OCI-LY1 (cell line): Measurements from ENCODE around the gene ABITRAM.
"Not testable (repeated sequence)": the region's sequence is repeated elsewhere in the genome, so short reads cannot be mapped to it uniquely, and the experiment has no call there.

Experiments used
- H2AFZ ChIP-seq: fragments of 200-600 bp; sonication (generic), shearing (Covaris generic); 2 replicates; pipeline ENCODE4 v1.6.0; 2014; ENCODE audit warnings: antibody characterized with exemption, mild to moderate bottlenecking, low read length
- H3F3A ChIP-seq: fragments of 200-600 bp; sonication (generic), shearing (Covaris generic); 2 replicates; pipeline ENCODE4 v1.6.0; 2014; ENCODE audit warnings: mild to moderate bottlenecking, antibody characterized with exemption, low read length, moderate library complexity; ENCODE audit not compliant: insufficient read depth
- H3K27ac ChIP-seq: fragments of 200-600 bp; sonication (generic); 2 replicates; pipeline ENCODE4 v1.5.1; 2014; ENCODE audit warnings: low read length, mixed run types, mild to moderate bottlenecking, low read depth; ENCODE audit not compliant: poor library complexity, severe bottlenecking
- H3K27me3 ChIP-seq: fragments of 200-600 bp; sonication (generic); 2 replicates; pipeline ENCODE4 v1.6.0; 2014; ENCODE audit warnings: antibody characterized with exemption, mild to moderate bottlenecking, low read length, moderate library complexity; ENCODE audit not compliant: insufficient read depth
- H3K36me3 ChIP-seq: fragments of 200-600 bp; sonication (generic); 2 replicates; pipeline ENCODE4 v1.6.1; 2014; ENCODE audit warnings: mild to moderate bottlenecking, antibody characterized with exemption, low read length, moderate library complexity, mixed read lengths; ENCODE audit not compliant: insufficient read depth
- H3K4me1 ChIP-seq: fragments of 200-600 bp; sonication (generic); 2 replicates; pipeline ENCODE4 v1.5.1; 2014; ENCODE audit warnings: mild to moderate bottlenecking, low read length, moderate library complexity; ENCODE audit not compliant: insufficient read depth, severe bottlenecking
- H3K4me2 ChIP-seq: fragments of 200-600 bp; sonication (generic), shearing (Covaris generic); 2 replicates; pipeline ENCODE4 v1.6.1; 2014; ENCODE audit warnings: low read length
- H3K4me3 ChIP-seq: fragments of 200-600 bp; sonication (generic); 2 replicates; pipeline ENCODE4 v1.5.1; 2014; ENCODE audit warnings: low read length, low read depth, mild to moderate bottlenecking, mixed read lengths; ENCODE audit not compliant: poor library complexity, severe bottlenecking
- H3K79me2 ChIP-seq: fragments of 200-600 bp; shearing (Covaris generic); 2 replicates; pipeline ENCODE4 v1.6.1; 2016; ENCODE audit warnings: mixed run types, low read length, mixed read lengths; ENCODE audit not compliant: insufficient read depth
- H3K9ac ChIP-seq: fragments of 200-600 bp; sonication (generic), shearing (Covaris generic); 2 replicates; pipeline ENCODE4 v1.6.1; 2014; ENCODE audit warnings: mild to moderate bottlenecking, low read length, mixed read lengths
- H3K9me2 ChIP-seq: fragments of 200-600 bp; sonication (generic), shearing (Covaris generic); 2 replicates; pipeline ENCODE4 v1.6.1; 2014; ENCODE audit warnings: low read depth, mild to moderate bottlenecking, low read length, mixed read lengths
- H3K9me3 ChIP-seq: fragments of 200-600 bp; shearing (Covaris generic); 2 replicates; pipeline ENCODE4 v1.6.1; 2014; ENCODE audit warnings: low read length, mixed read lengths
- H4K20me1 ChIP-seq: fragments of 200-600 bp; sonication (generic), shearing (Covaris generic); 2 replicates; pipeline ENCODE4 v1.6.0; 2016; ENCODE audit warnings: mild to moderate bottlenecking, low read length; ENCODE audit not compliant: insufficient read depth
- EZH2 ChIP-seq: fragments of 200-600 bp; sonication (generic), shearing (Covaris generic); IDR thresholded peaks from 2 replicates; pipeline ENCODE4 v1.8.0; 2017; ENCODE audit warnings: borderline replicate concordance, mixed run types, mild to moderate bottlenecking, antibody characterized with exemption, low read length, moderate library complexity, mixed read lengths
- TF ChIP-seq, protein P1 (sequence below): fragments of 200-600 bp; sonication (generic), shearing (Covaris generic); IDR thresholded peaks from 2 replicates; pipeline ENCODE4 v1.5.1; 2017; ENCODE audit warnings: mild to moderate bottlenecking, antibody characterized with exemption, low read length, moderate library complexity, mixed read lengths

ABITRAM gene

DNA sequence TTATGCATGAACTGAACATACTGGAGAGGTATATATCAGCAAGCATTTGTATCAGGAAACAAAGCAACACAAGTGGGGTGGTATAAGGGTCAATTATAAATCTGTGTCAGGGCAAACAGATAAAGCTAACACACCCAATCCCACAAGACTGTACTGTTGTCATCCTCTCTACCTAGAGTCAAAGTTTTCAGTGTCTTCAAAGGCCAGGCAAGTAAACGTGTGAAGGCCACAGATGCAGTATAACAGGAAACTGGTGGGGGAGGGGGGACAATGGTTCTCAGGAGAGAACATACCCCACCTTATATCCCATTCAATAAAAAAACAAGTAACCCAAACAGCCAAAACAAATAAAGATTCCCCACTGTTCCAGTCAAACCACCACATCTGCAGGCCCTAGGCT, 22.4 kb upstream of the ABITRAM start:
- Histone ChIP-seq H3K36me3 (peaks cover 75% of the 10 kb centered on the region), H3K4me1 (no peaks in the 10 kb centered on the region), H3K9ac (no peak overlapping the region)

DNA sequence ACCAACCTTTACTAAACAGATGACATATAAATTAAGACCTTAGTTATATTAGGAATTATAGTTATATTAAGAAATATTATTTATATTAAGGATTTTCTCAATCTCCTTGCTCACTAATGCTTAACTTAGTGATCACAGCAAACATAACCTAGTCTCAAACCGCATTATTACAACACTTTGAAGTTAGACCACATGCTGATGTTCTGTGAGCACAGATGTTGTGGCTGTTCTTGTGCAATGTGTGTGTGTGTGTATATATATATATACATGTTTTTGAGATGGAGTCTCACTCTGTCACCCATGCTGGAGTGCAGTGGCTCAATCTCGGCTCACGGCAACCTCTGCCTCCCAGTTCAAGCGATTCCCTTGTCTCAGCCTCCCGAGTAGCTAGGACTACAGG, 20.8 kb upstream of the ABITRAM start:
- Histone ChIP-seq H3K36me3 (peaks cover 69% of the 10 kb centered on the region), H3K4me2 (no peak overlapping the region)
- TF ChIP-seq, protein P1, sequence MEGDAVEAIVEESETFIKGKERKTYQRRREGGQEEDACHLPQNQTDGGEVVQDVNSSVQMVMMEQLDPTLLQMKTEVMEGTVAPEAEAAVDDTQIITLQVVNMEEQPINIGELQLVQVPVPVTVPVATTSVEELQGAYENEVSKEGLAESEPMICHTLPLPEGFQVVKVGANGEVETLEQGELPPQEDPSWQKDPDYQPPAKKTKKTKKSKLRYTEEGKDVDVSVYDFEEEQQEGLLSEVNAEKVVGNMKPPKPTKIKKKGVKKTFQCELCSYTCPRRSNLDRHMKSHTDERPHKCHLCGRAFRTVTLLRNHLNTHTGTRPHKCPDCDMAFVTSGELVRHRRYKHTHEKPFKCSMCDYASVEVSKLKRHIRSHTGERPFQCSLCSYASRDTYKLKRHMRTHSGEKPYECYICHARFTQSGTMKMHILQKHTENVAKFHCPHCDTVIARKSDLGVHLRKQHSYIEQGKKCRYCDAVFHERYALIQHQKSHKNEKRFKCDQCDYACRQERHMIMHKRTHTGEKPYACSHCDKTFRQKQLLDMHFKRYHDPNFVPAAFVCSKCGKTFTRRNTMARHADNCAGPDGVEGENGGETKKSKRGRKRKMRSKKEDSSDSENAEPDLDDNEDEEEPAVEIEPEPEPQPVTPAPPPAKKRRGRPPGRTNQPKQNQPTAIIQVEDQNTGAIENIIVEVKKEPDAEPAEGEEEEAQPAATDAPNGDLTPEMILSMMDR: no peak
- TF ChIP-seq EZH2: no peak

More for the DNA sequence above, 22.4 kb upstream of the ABITRAM start:
- no peaks in the 10 kb centered on the region for H3K9me3 ChIP-seq
- H3K27me3 ChIP-seq: no peaks in the 10 kb centered on the region
- H3K27ac ChIP-seq: no peak overlapping the region
- H3K4me2 ChIP-seq: no peak overlapping the region
- H3K9me2 ChIP-seq: no peaks in the 10 kb centered on the region
- TF ChIP-seq, protein P1: no peak
- TF ChIP-seq EZH2: no peak
- no peak overlapping the region for H3K4me3 ChIP-seq
- H3F3A ChIP-seq: no peaks in the 10 kb centered on the region
- no peak overlapping the region for H2AFZ ChIP-seq
- no peaks in the 10 kb centered on the region for H3K79me2 ChIP-seq
- no peaks in the 10 kb centered on the region for H4K20me1 ChIP-seq

DNA sequence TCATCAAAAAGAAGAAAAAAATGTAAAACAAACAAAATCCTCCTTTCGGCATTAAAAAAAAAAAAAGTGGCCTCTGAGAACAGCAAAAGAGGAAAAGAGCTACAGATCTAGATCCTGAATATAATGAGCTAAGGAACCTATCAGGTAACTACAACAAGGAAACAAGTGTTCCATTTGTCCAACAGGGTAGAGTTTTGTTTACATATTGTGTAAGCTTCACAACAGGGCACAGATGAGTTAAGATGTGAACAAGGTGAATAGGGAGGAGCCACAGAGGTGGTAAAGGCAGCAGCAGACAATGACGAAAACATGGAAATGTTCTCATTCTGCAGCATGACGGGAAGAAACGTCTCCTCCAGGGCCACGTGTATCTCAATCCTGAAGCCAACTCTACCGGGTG, 14.7 kb upstream of the ABITRAM start:
- no peaks in the 10 kb centered on the region for H3K27me3 ChIP-seq
- no peaks in the 10 kb centered on the region for H3K9me2 ChIP-seq
- no peaks in the 10 kb centered on the region for H3K79me2 ChIP-seq
- no peak overlapping the region for H2AFZ ChIP-seq
- peaks cover 77% of the 10 kb centered on the region for H3K36me3 ChIP-seq
- H3K27ac ChIP-seq: no peak overlapping the region
- H3K4me3 ChIP-seq: no peak overlapping the region
- no peak overlapping the region for H3K4me2 ChIP-seq
- H3K4me1 ChIP-seq: no peaks in the 10 kb centered on the region
- TF ChIP-seq, protein P1: no peak
- TF ChIP-seq EZH2: no peak
- H3F3A ChIP-seq: no peaks in the 10 kb centered on the region
- H4K20me1 ChIP-seq: no peaks in the 10 kb centered on the region
- H3K9ac ChIP-seq: no peak overlapping the region
- H3K9me3 ChIP-seq: no peaks in the 10 kb centered on the region

More for the DNA sequence above, 20.8 kb upstream of the ABITRAM start:
- Histone ChIP-seq H3K79me2 (no peaks in the 10 kb centered on the region), H3K4me3 (no peak overlapping the region), H3K9me2 (no peaks in the 10 kb centered on the region), H3K27ac (no peak overlapping the region), H3F3A (no peaks in the 10 kb centered on the region), H4K20me1 (no peaks in the 10 kb centered on the region), H3K9me3 (no peaks in the 10 kb centered on the region), H3K9ac (no peak overlapping the region), H3K4me1 (no peaks in the 10 kb centered on the region), H2AFZ (no peak overlapping the region), H3K27me3 (no peaks in the 10 kb centered on the region)

DNA sequence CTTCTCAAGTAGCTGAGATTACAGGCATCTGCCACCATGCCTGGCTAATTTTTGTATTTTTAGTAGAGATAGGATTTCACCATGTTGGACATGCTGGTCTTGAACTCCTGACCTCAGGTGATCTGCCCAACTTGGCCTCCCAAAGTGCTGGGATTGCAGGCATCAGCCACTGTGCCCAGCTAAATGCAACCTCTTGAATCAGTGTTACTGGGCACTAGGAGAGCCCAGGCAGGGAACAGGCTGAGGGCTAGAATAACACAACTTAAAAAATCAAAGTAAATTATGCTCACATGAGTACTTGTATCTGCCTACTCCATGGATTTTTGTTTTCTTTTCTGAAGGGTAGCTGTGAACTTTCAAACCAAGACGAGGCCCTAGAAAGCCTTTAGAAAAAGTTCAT, 13.8 kb upstream of the ABITRAM start:
- H3K27ac ChIP-seq, H3K4me1 ChIP-seq, H3K9ac ChIP-seq, H4K20me1 ChIP-seq, H3K4me2 ChIP-seq, H3K4me3 ChIP-seq, H3K9me2 ChIP-seq, H3K79me2 ChIP-seq, H3K27me3 ChIP-seq, H3K9me3 ChIP-seq, H2AFZ ChIP-seq, H3F3A ChIP-seq: not testable (repeated sequence)
- peaks cover 78% of the 10 kb centered on the region for H3K36me3 ChIP-seq
